Measurements from ENCODE around the gene PCDHGB5.

DNA sequence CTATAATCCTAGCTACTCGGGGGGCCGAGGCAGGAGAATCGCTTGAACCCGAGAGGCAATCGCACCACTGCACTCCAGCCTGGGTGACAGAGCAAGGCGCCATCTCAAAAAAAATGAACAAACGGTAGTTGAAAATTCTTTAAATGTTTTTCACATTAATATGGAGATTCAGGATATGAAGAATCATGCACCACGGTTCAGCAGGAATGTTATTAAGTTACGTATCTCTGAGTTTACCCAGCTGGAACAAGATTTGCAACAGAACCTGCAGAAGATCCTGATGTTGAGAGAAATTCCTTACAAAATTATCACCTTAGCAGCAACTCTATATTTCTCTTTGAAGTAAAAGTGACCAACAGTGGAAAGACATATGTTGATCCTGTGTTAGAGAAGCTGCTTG lies 42.6 kb downstream of the PCDHGB5 start:
- no peak for TF ChIP-seq POLR2A (IDR thresholded peaks at IDR 0.05)
- TF ChIP-seq, protein P1, sequence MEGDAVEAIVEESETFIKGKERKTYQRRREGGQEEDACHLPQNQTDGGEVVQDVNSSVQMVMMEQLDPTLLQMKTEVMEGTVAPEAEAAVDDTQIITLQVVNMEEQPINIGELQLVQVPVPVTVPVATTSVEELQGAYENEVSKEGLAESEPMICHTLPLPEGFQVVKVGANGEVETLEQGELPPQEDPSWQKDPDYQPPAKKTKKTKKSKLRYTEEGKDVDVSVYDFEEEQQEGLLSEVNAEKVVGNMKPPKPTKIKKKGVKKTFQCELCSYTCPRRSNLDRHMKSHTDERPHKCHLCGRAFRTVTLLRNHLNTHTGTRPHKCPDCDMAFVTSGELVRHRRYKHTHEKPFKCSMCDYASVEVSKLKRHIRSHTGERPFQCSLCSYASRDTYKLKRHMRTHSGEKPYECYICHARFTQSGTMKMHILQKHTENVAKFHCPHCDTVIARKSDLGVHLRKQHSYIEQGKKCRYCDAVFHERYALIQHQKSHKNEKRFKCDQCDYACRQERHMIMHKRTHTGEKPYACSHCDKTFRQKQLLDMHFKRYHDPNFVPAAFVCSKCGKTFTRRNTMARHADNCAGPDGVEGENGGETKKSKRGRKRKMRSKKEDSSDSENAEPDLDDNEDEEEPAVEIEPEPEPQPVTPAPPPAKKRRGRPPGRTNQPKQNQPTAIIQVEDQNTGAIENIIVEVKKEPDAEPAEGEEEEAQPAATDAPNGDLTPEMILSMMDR (IDR thresholded peaks at IDR 0.05), result no peak
